ENCODE results near the gene SRRM2. TPM values are rescaled to one million over a fixed set of nuclear protein-coding genes. Genes with fewer than 3 reads are reported as not detected.

The SRRM2 gene
- total and polyA plus RNA-seq, 9 of the 15 experiments (the other 6 are each of a cell fraction or from before 2014, with no cell fraction given) = 26.7 to 563 (median 81.1) TPM

DNA sequence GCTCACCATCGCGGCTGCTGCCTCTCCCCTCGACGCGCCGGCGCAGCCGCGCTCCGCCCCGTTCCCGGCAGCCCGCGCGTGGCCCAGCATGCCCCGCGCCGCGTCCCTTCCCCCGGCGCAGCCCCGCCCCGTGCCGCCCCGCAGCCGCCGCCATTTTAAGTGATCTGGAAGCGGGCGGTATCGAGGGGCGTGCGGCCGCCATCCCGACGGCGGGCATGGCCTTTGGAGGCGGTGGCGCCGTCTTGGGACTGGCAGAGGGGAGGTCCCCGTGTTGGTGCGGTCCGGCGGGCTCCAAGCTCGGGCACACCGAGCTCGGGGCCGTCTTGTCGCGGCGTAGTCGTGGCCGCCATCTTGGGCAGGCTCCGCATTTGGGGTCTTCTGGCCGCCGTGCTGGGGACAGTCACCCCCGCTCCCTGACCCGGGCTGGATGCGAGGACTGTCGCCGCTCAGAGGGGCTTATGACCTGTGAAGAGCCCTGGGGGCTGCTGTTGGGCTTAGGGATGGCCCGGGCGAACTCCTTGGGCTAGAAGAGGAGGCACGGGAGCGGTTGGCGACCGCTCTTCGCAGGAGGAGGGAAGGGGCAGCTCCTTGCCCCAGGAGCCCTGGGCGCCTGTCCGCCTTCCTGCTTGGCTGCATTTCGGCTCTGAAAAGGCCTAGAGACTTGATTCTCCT is 24.9 kb downstream of the SRRM2 start, which contains the start of gene ELOB (continued):
- TF ChIP-seq XRCC5 (IDR thresholded peaks at IDR 0.05; ENCODE audit: low read depth, low read length) (no peak), ETV6 (IDR thresholded peaks at IDR 0.05; ENCODE audit: borderline replicate concordance in 1 of 2, low read depth in 2 of 2, low read length in 1 of 2) (no peak), ETV6 (CRISPR knock-in tag; IDR thresholded peaks at IDR 0.05; ENCODE audit: borderline replicate concordance) (0 out of 2 replicates have a peak, but pooled peaks have one; percentile 32), ZNF121 (CRISPR knock-in tag; conservative IDR thresholded peaks at IDR 0.05) (no peak), L3MBTL2 (IDR thresholded peaks at IDR 0.05) (no peak), PHB2 (IDR thresholded peaks at IDR 0.05; ENCODE audit: low read depth) (no peak), ZC3H8 (IDR thresholded peaks at IDR 0.05) (no peak), POLR2B (IDR thresholded peaks at IDR 0.05; ENCODE audit: low read depth, partially characterized antibody) (peak; percentile 85), HDAC6 (IDR thresholded peaks at IDR 0.05; ENCODE audit: low read depth, low read length) (no peak), ZNF197 (CRISPR knock-in tag; IDR thresholded peaks at IDR 0.05; ENCODE audit: low read depth) (peak; percentile 85; the same call in 1 of the 2 replicates), CTCF (IDR thresholded peaks at IDR 0.05 in 2 of 3, conservative IDR thresholded peaks at IDR 0.05 in 1 of 3; ENCODE audit: insufficient read depth in 2 of 3, low read depth in 1 of 3, low read length in 3 of 3) (no peak), ZKSCAN8 (CRISPR knock-in tag; IDR thresholded peaks at IDR 0.05) (no peak), SOX6 (IDR thresholded peaks at IDR 0.05) (no peak), GABPA (tag; conservative IDR thresholded peaks at IDR 0.05; ENCODE audit: low read depth) (peak; percentile 24; the same call in 1 of the 2 replicates), ZBTB1 (CRISPR knock-in tag; IDR thresholded peaks at IDR 0.05; ENCODE audit: borderline replicate concordance, low read depth) (peak; percentile 85), SMARCA4 (IDR thresholded peaks at IDR 0.05) (no peak), ZNF274 (IDR thresholded peaks at IDR 0.05; ENCODE audit: borderline replicate concordance, low read depth, low read length) (no peak), RBFOX2 (IDR thresholded peaks at IDR 0.05; ENCODE audit: low read depth, low read length) (peak; percentile 94), GABPB2 (CRISPR knock-in tag; conservative IDR thresholded peaks at IDR 0.05) (no peak), GMEB1 (CRISPR knock-in tag; IDR thresholded peaks at IDR 0.05) (peak; percentile 68), ZNF143 (CRISPR knock-in tag; IDR thresholded peaks at IDR 0.05) (peak; percentile 74)
- TF ChIP-seq, protein P1, sequence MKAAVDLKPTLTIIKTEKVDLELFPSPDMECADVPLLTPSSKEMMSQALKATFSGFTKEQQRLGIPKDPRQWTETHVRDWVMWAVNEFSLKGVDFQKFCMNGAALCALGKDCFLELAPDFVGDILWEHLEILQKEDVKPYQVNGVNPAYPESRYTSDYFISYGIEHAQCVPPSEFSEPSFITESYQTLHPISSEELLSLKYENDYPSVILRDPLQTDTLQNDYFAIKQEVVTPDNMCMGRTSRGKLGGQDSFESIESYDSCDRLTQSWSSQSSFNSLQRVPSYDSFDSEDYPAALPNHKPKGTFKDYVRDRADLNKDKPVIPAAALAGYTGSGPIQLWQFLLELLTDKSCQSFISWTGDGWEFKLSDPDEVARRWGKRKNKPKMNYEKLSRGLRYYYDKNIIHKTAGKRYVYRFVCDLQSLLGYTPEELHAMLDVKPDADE (conservative IDR thresholded peaks at IDR 0.05; ENCODE audit: control insufficient read depth, low read depth, low read length) = no peak
- TF ChIP-seq, protein P2, sequence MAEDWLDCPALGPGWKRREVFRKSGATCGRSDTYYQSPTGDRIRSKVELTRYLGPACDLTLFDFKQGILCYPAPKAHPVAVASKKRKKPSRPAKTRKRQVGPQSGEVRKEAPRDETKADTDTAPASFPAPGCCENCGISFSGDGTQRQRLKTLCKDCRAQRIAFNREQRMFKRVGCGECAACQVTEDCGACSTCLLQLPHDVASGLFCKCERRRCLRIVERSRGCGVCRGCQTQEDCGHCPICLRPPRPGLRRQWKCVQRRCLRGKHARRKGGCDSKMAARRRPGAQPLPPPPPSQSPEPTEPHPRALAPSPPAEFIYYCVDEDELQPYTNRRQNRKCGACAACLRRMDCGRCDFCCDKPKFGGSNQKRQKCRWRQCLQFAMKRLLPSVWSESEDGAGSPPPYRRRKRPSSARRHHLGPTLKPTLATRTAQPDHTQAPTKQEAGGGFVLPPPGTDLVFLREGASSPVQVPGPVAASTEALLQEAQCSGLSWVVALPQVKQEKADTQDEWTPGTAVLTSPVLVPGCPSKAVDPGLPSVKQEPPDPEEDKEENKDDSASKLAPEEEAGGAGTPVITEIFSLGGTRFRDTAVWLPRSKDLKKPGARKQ (CRISPR knock-in tag; IDR thresholded peaks at IDR 0.05) = no peak
